Keratinocyte (primary cell): ENCODE data around the gene GRWD1. TPM values are rescaled to one million over a fixed set of nuclear protein-coding genes. Genes with fewer than 3 reads are reported as not detected.

Experiments used
- DNase-seq: peaks from one replicate; pipeline ENCODE4 v3.0.0-alpha.2; 2011; ENCODE audit warnings: low read depth, missing footprints, low spot score
- FAIRE-seq: peaks from 2 replicates; lab custom pipeline; 2011; peaks lifted over from hg19 to GRCh38; lab: Jason Lieb, UNC
- H2AFZ ChIP-seq: 2 replicates; pipeline ENCODE4 v1.6.0; 2012; ENCODE audit warnings: low read length, control low read depth, inconsistent platforms; ENCODE audit not compliant: control insufficient read depth
- H3K27ac ChIP-seq: 2 replicates; pipeline ENCODE4 v1.5.1; 2011; ENCODE audit warnings: low read length; ENCODE audit not compliant: control insufficient read depth, insufficient read depth
- H3K27me3 ChIP-seq: 3 replicates; pipeline ENCODE4 v1.6.0; 2011; ENCODE audit warnings: low read length; ENCODE audit not compliant: control insufficient read depth, insufficient read depth; ENCODE audit errors: extremely low read depth
- H3K36me3 ChIP-seq, 2 experiments: 2 replicates in 1 of 2; 3 replicates in 1 of 2; pipeline ENCODE4 v1.5.1; 2011; ENCODE audit warnings: low read length in 2 of 2, mild to moderate bottlenecking in 1 of 2; ENCODE audit not compliant: control insufficient read depth in 2 of 2, insufficient read depth in 2 of 2; ENCODE audit errors: extremely low read depth in 1 of 2
- H3K4me1 ChIP-seq: 3 replicates; pipeline ENCODE4 v1.5.1; 2011; ENCODE audit warnings: low read length; ENCODE audit not compliant: control insufficient read depth, insufficient read depth; ENCODE audit errors: extremely low read depth
- H3K4me2 ChIP-seq: 3 replicates; pipeline ENCODE4 v1.6.0; 2011; ENCODE audit warnings: low read depth, low read length; ENCODE audit not compliant: control insufficient read depth, insufficient read depth; ENCODE audit errors: extremely low read depth
- H3K4me3 ChIP-seq, 3 experiments: fragments of 200-600 bp in 1 of 3; sonication (generic) in 1 of 3; 2 replicates in 2 of 3; 3 replicates in 1 of 3; pipeline ENCODE4 v1.5.1; 2011 to 2016; ENCODE audit warnings: low read length in 3 of 3, mild to moderate bottlenecking in 3 of 3, control low read depth in 2 of 3, inconsistent platforms in 1 of 3, low read depth in 1 of 3, mixed read lengths in 1 of 3, mixed run types in 1 of 3, moderate library complexity in 1 of 3; ENCODE audit not compliant: control insufficient read depth in 2 of 3, insufficient read depth in 2 of 3; ENCODE audit errors: extremely low read depth in 1 of 3
- H3K79me2 ChIP-seq: 2 replicates; pipeline ENCODE4 v1.6.0; 2012; ENCODE audit warnings: low read length; ENCODE audit not compliant: control insufficient read depth, insufficient read depth
- H3K9ac ChIP-seq: 3 replicates; pipeline ENCODE4 v1.6.0; 2011; ENCODE audit warnings: low read length; ENCODE audit not compliant: control insufficient read depth, insufficient read depth; ENCODE audit errors: extremely low read depth
- H3K9me1 ChIP-seq: 3 replicates; pipeline ENCODE4 v1.6.0; 2011; ENCODE audit warnings: low read length; ENCODE audit not compliant: control insufficient read depth, insufficient read depth; ENCODE audit errors: extremely low read depth
- H3K9me3 ChIP-seq: 2 replicates; pipeline ENCODE4 v1.5.1; 2012; ENCODE audit warnings: low read depth, low read length; ENCODE audit not compliant: control insufficient read depth
- H4K20me1 ChIP-seq: 3 replicates; pipeline ENCODE4 v1.6.0; 2011; ENCODE audit warnings: low read length; ENCODE audit not compliant: control insufficient read depth, insufficient read depth; ENCODE audit errors: extremely low read depth
- EZH2 ChIP-seq: IDR thresholded peaks from one replicate; pipeline ENCODE4 v1.6.1; 2012; ENCODE audit warnings: inconsistent platforms, mild to moderate bottlenecking, low read length, moderate library complexity
- dilution Hi-C: fragments of 300-500 bp; cut with MboI; formaldehyde crosslinking; loops from one replicate; pipeline ENCODE4 v1.7.0; 2020; ENCODE audit warnings: low sequenced_read_pairs; ENCODE audit not compliant: extremely low pct_ligation_motif_present
- polyA plus RNA-seq, 5 experiments: library from polyadenylated mRNA; depleted of rRNA in 3 of 5; stranded (reverse) in 3 of 5; stranded (forward) in 1 of 5; unstranded in 1 of 5; fragments of >200 nt; gene quantifications; 1 replicate in 1 of 5; 2 replicates in 3 of 5; 3 replicates in 1 of 5; pipeline versions ENCODE4 v1.2.1 to v1.2.3, GENCODE V29; 2011 to 2012; ENCODE audit warnings: missing spikeins in 2 of 5, low read depth in 1 of 5, low replicate concordance in 1 of 5
- TF ChIP-seq, protein P1 (sequence below), 3 experiments: IDR thresholded peaks in 1 of 3; conservative IDR thresholded peaks in 1 of 3; optimal IDR thresholded peaks in 1 of 3; 2 replicates in 2 of 3; 3 replicates in 1 of 3; pipeline versions ENCODE3 to v1.5.1; 2011; ENCODE audit warnings: low read length in 3 of 3, mild to moderate bottlenecking in 3 of 3, moderate library complexity in 2 of 3, control low read depth in 1 of 3, inconsistent platforms in 1 of 3; ENCODE audit not compliant: insufficient read depth in 2 of 3; ENCODE audit errors: extremely low read depth in 1 of 3

Gene GRWD1
- polyA plus RNA-seq, 1 donor (not counting 4 experiments of a cell fraction or from before 2014, with no cell fraction given) = 26.1 TPM

DNA sequence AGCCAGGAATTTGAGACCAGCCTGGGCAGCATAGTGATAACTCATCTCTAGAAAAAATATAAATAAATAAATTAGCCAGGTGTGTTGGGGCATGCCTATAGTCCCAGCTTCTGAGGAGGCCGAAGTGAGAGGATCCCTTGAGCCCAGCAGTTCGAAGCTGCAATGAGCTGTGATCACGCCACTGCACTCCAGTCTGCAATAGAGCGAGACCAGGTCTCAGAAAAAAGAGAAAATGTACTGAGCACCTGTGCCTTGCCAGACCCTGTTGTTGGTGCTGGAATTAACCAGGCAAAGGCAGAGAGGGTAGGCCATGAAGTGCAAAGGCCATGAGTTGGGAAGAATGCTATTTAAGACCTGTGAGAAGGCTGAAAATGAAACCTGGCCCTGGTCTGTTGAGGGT lies 26.1 kb downstream of the GRWD1 start:
- no peaks in the 10 kb centered on the region for H3K9me1 ChIP-seq
- dilution Hi-C loops = no loop called here
- no peak overlapping the region for H3K27ac ChIP-seq
- H3K36me3 ChIP-seq = peaks cover 50 to 52% of the 10 kb centered on the region in 2 experiments
- H3K4me1 ChIP-seq = peaks cover 17% of the 10 kb centered on the region
- DNase-seq = no peak
- no peaks in the 10 kb centered on the region for H3K9me3 ChIP-seq
- H3K27me3 ChIP-seq = no peaks in the 10 kb centered on the region
- peaks cover 5% of the 10 kb centered on the region for H4K20me1 ChIP-seq
- H3K4me2 ChIP-seq = no peak overlapping the region
- no peak for FAIRE-seq
- no peak overlapping the region for H3K9ac ChIP-seq
- peaks cover 16% of the 10 kb centered on the region for H3K79me2 ChIP-seq
- no peak overlapping the region for H2AFZ ChIP-seq
- no peak overlapping the region for H3K4me3 ChIP-seq
- TF ChIP-seq EZH2 = no peak
- TF ChIP-seq, protein P1, sequence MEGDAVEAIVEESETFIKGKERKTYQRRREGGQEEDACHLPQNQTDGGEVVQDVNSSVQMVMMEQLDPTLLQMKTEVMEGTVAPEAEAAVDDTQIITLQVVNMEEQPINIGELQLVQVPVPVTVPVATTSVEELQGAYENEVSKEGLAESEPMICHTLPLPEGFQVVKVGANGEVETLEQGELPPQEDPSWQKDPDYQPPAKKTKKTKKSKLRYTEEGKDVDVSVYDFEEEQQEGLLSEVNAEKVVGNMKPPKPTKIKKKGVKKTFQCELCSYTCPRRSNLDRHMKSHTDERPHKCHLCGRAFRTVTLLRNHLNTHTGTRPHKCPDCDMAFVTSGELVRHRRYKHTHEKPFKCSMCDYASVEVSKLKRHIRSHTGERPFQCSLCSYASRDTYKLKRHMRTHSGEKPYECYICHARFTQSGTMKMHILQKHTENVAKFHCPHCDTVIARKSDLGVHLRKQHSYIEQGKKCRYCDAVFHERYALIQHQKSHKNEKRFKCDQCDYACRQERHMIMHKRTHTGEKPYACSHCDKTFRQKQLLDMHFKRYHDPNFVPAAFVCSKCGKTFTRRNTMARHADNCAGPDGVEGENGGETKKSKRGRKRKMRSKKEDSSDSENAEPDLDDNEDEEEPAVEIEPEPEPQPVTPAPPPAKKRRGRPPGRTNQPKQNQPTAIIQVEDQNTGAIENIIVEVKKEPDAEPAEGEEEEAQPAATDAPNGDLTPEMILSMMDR (optimal IDR thresholded peaks at IDR 0.05 in 1 of 3, IDR thresholded peaks at IDR 0.05 in 1 of 3, conservative IDR thresholded peaks at IDR 0.05 in 1 of 3; ENCODE audit: extremely low read depth in 1 of 3, insufficient read depth in 2 of 3, low read length in 3 of 3) = no peak

DNA sequence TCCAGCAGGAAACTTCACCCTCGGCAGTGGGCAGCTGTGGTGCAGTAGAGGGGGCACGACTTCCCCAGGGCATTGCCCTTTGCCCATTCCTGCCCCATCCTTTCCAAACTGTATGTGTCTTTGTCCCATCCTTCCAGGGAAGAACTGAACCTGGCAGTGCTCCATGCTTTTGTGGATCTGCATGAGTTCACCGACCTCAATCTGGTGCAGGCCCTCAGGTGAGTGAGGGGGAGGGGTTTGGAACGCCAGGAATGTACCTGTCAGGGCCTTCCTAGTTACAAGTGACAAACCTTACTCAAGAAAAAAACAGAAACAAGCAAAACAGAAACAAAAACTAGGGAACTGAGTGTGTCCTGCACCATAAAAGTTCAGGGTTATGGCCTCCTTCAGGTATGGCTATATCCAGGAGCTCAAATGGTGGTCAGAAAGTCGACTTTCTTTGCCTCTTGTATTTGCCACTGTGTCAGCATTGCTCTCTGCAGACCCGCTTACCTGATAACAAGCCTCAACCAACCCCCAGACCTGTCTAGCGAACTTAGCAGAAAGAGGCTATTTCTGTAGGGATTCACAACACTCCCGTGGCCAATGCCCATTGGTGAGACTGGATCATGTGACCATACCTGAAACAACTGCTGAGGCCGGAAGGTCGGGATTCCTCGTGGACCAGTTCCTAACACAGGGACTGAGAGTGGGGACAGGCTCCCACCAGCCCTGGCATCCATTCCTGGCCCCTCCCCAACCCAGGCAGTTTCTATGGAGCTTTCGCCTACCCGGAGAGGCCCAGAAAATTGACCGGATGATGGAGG lies 27.6 kb downstream of the GRWD1 start:
- H3K27ac ChIP-seq = no peak overlapping the region
- H3K27me3 ChIP-seq = no peaks in the 10 kb centered on the region
- peaks cover 16% of the 10 kb centered on the region for H3K79me2 ChIP-seq
- H4K20me1 ChIP-seq = peaks cover 5% of the 10 kb centered on the region
- DNase-seq (no peak), FAIRE-seq (peak; percentile 39)
- no peaks in the 10 kb centered on the region for H3K9me1 ChIP-seq
- no peak overlapping the region for H3K4me3 ChIP-seq
- no peak overlapping the region for H3K9ac ChIP-seq
- H3K4me2 ChIP-seq = no peak overlapping the region
- H3K36me3 ChIP-seq = peaks cover 55 to 59% of the 10 kb centered on the region in 2 experiments
- no peak overlapping the region for H2AFZ ChIP-seq
- dilution Hi-C loops = no loop called here
- H3K4me1 ChIP-seq = peaks cover 17% of the 10 kb centered on the region
- no peaks in the 10 kb centered on the region for H3K9me3 ChIP-seq
- TF ChIP-seq, protein P1 (optimal IDR thresholded peaks at IDR 0.05 in 1 of 3, IDR thresholded peaks at IDR 0.05 in 1 of 3, conservative IDR thresholded peaks at IDR 0.05 in 1 of 3; ENCODE audit: extremely low read depth in 1 of 3, insufficient read depth in 2 of 3, low read length in 3 of 3) = no peak
- no peak for TF ChIP-seq EZH2
